Upper lobe of right lung (tissue), 1 donor: ENCODE results near the gene SLC66A3. TPM values are rescaled to one million over a fixed set of nuclear protein-coding genes. Genes with fewer than 3 reads are reported as not detected.

Source experiments
- ATAC-seq: fragments of 200-7000 bp; cut with Tn5 transposase; one replicate; pipeline ENCODE4 v1.9.1; 2020; ENCODE audit warnings: mild to moderate bottlenecking, moderate library complexity
- DNase-seq: peaks from one replicate; pipeline ENCODE4 v3.0.0-alpha.2; 2020
- H3K27ac ChIP-seq: fragments of 200-600 bp; one replicate; pipeline ENCODE4 v1.8.0; 2022
- H3K27me3 ChIP-seq: fragments of 200-600 bp; one replicate; pipeline ENCODE4 v1.8.0; 2022; ENCODE audit warnings: mild to moderate bottlenecking
- H3K36me3 ChIP-seq: fragments of 200-600 bp; one replicate; pipeline ENCODE4 v1.8.0; 2022
- H3K4me1 ChIP-seq: fragments of 200-600 bp; one replicate; pipeline ENCODE4 v1.8.0; 2022
- H3K4me3 ChIP-seq: fragments of 200-600 bp; one replicate; pipeline ENCODE4 v1.8.0; 2022; ENCODE audit warnings: mild to moderate bottlenecking
- H3K9me3 ChIP-seq: fragments of 200-600 bp; one replicate; pipeline ENCODE4 v1.8.0; 2022
- intact Hi-C: fragments of 100-400 bp; cut with DNase I; formaldehyde crosslinking; loops from one replicate; pipeline ENCODE4 v1.11.0; 2022
- total RNA-seq: library from RNA; stranded (reverse); fragmentation: NEBNext Ultra II Directional; extraction: Animal tissue kit (Norgen Biotek cat#: 25700); gene quantifications from one replicate; pipeline ENCODE4 v1.2.1, GENCODE V29; 2021
- TF ChIP-seq, protein P1 (sequence below): fragments of 200-600 bp; IDR thresholded peaks from one replicate; pipeline ENCODE4 v1.8.0; 2022; ENCODE audit warnings: antibody characterized with exemption
- donor health status: DM: no; HTN: yes; CAD: no; lungs with severe emphysema.

Gene SLC66A3
- total RNA-seq, 1 donor from 2014 or later = 21.2 TPM

DNA sequence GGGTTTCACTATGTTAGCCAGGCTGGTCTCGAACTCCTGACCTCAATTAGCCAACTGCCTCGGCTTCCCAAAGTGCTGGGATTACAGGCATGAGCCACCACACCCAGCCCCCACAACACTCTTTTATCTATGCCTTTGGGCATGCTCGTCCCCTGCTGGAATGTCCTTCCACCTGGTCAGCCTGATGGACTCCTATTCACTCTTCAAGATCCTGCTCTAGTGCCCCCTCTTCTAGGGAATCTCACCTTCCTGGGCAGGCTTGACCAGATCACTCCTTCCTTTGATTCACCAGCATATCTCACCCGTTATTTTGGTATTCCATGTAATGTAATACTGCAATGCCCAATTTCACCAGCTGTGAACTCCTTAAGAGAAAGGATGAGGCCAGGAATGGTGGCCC, 13.9 kb upstream of the SLC66A3 start:
- no peaks in the 10 kb centered on the region for H3K36me3 ChIP-seq

DNA sequence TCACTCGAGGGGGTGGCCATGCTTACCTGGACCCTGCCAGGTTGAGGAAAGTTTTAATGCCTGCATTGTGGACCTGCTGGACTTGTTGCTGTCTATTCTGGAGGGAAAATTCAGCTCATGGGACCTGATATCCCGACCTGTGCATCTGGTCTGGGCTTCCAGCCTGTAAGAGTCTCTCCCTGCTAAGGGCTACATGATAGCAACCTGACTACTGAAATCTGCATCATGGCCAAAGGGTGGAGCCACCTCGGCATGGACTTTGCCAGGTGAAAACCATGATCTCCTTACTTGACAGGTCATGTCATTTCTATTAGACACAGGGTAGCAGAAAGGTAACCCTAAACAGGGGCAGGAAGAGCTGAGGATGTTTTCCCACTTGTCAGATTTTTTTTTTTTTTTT, 12.9 kb upstream of the SLC66A3 start:
- no peak for ATAC-seq
- no peak overlapping the region for H3K27ac ChIP-seq
- no peak for DNase-seq
- no peaks in the 10 kb centered on the region for H3K4me1 ChIP-seq
- H3K27me3 ChIP-seq = no peaks in the 10 kb centered on the region
- H3K36me3 ChIP-seq = no peaks in the 10 kb centered on the region
- intact Hi-C loops = no loop called here
- H3K4me3 ChIP-seq = no peak overlapping the region
- TF ChIP-seq, protein P1, sequence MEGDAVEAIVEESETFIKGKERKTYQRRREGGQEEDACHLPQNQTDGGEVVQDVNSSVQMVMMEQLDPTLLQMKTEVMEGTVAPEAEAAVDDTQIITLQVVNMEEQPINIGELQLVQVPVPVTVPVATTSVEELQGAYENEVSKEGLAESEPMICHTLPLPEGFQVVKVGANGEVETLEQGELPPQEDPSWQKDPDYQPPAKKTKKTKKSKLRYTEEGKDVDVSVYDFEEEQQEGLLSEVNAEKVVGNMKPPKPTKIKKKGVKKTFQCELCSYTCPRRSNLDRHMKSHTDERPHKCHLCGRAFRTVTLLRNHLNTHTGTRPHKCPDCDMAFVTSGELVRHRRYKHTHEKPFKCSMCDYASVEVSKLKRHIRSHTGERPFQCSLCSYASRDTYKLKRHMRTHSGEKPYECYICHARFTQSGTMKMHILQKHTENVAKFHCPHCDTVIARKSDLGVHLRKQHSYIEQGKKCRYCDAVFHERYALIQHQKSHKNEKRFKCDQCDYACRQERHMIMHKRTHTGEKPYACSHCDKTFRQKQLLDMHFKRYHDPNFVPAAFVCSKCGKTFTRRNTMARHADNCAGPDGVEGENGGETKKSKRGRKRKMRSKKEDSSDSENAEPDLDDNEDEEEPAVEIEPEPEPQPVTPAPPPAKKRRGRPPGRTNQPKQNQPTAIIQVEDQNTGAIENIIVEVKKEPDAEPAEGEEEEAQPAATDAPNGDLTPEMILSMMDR = no peak
- no peaks in the 10 kb centered on the region for H3K9me3 ChIP-seq

More for the DNA sequence above, 13.9 kb upstream of the SLC66A3 start:
- ATAC-seq (no peak), DNase-seq (no peak)
- no peaks in the 10 kb centered on the region for H3K4me1 ChIP-seq
- H3K9me3 ChIP-seq = no peaks in the 10 kb centered on the region
- no peaks in the 10 kb centered on the region for H3K27me3 ChIP-seq
- intact Hi-C loops = no loop called here
- no peak overlapping the region for H3K27ac ChIP-seq
- no peak overlapping the region for H3K4me3 ChIP-seq
- TF ChIP-seq, protein P1 = no peak

DNA sequence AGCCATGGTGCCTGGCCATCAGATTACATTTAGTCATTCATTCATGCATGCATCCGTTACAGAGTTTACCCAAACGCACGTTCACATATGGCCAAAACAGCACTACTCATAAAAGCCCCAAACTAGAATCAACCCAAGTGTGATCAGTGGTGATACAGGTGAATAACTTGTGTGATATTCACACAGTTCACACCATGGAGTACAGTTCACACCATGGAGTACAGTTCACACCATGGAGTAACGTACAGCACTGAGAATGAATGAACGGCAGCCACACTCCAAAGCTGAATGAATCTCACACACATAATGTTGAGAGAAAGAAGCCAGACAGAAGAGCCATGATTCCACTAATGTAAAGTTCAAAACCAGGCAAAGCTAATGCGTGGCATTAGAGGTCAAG, 12.3 kb upstream of the SLC66A3 start:
- DNase-seq = no peak
- ATAC-seq = no peak
- H3K27me3 ChIP-seq = no peaks in the 10 kb centered on the region
- intact Hi-C loops = no loop called here
- H3K36me3 ChIP-seq = no peaks in the 10 kb centered on the region
- TF ChIP-seq, protein P1 = no peak
- H3K4me1 ChIP-seq = no peaks in the 10 kb centered on the region
- H3K27ac ChIP-seq = no peak overlapping the region
- H3K9me3 ChIP-seq = no peaks in the 10 kb centered on the region
- no peak overlapping the region for H3K4me3 ChIP-seq

DNA sequence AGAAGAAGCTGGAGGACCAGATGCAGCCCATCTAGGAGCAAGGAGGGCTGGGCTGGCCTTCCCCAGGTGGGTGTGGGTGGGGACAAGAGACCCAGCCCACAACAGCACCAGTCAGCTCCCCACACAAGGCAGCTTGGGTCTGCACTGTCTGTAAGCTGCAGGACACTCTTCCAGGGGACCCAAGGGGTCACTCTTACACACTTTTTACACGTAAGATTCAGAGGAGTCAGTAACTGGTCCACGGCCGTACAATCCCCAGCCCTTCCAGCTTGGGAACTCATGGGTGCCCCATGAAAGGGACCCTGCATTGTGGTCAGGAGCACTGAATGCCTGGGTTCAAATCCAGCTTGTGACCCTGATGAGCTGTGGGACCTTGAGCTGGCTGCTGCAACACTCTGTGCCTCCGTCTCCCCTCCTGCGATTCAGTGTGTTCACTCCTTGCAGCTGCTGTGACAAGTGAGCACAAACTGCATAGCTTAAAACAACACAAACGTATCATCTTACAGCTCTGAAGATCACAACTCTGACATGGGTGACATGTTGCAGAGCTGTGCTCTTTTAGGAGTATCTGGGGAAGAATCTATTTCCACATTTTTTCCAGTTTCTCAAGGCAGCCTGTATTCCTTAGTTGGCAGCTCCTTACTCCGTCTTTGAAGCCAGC, 11.1 kb upstream of the SLC66A3 start:
- Histone ChIP-seq H3K36me3 (no peaks in the 10 kb centered on the region), H3K4me3 (no peak overlapping the region), H3K27ac (no peak overlapping the region), H3K9me3 (no peaks in the 10 kb centered on the region), H3K27me3 (no peaks in the 10 kb centered on the region), H3K4me1 (no peaks in the 10 kb centered on the region)
- intact Hi-C loops = no loop called here
- no peak for DNase-seq
- ATAC-seq = no peak
- TF ChIP-seq, protein P1 = no peak

DNA sequence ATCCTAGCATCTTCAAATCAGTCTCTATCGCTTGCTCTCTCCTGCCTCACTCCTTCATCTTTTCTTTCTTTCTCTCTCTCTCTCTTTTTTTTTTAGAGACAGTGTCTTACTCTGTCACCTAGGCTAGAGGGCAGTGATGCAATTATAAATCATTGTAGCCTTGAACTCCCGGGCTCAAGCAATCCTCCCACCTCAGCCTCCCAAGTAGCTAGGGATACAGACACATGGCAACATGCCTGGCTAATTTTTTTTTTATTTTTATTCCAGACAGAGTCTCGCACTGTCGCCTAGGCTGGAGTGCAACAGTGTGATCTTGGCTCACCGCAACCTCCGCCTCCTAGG, 10.6 kb upstream of the SLC66A3 start:
- intact Hi-C loops = no loop called here
- Histone ChIP-seq H3K36me3 (no peaks in the 10 kb centered on the region), H3K4me1 (no peaks in the 10 kb centered on the region), H3K4me3 (no peak overlapping the region), H3K9me3 (no peaks in the 10 kb centered on the region), H3K27ac (no peak overlapping the region), H3K27me3 (no peaks in the 10 kb centered on the region)
- ATAC-seq = no peak
- no peak for DNase-seq
- TF ChIP-seq, protein P1 = no peak

DNA sequence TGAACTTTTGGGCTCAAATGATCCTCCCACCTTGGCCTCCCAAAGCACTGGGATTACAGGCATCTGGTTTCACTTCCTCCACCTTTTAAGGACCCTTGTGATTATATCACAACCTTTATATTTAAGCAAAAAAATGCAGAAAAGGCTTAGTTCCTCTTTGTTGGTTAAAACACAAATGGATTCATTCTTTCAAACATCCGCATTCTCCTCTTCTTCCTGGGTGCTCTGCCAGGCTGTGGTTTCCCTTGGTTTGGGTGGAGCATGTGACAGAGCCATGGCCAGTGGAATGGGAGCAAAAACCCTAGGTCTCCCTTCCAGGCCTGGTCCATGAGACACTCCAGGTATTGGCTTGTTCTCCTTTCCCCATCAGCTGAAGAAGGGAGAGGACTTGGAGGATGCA, 9.9 kb upstream of the SLC66A3 start:
- intact Hi-C loops = no loop called here
- Histone ChIP-seq H3K4me1 (no peaks in the 10 kb centered on the region), H3K27me3 (no peaks in the 10 kb centered on the region), H3K9me3 (no peaks in the 10 kb centered on the region), H3K4me3 (no peak overlapping the region), H3K27ac (no peak overlapping the region), H3K36me3 (no peaks in the 10 kb centered on the region)
- peak; percentile 68 for ATAC-seq
- TF ChIP-seq, protein P1 = no peak
- no peak for DNase-seq
